T-helper 2 cell treated with Interferon-gamma antibody and Interleukin-4, amounts not matched to agents 5 μg/mL and 100 μg/mL, for 36 hours (primary cell): ENCODE measurements around the gene TPO.
A peak's percentile ranks its signal among the peaks of the same experiment; 100 is the strongest.
"Not testable (repeated sequence)": the region's sequence is repeated elsewhere in the genome, so short reads cannot be mapped to it uniquely, and the experiment has no call there.

Experiments used
- DNase-seq: peaks from one replicate; pipeline ENCODE4 v3.0.0; 2021; ENCODE audit warnings: low spot score
- H3K27ac Mint-ChIP-seq: one replicate; pipeline ENCODE4 v1.8.0; 2021; ENCODE audit warnings: mild to moderate bottlenecking, mixed read lengths
- H3K27me3 Mint-ChIP-seq: one replicate; pipeline ENCODE4 v1.8.0; 2021; ENCODE audit warnings: low read depth, mixed read lengths
- H3K36me3 Mint-ChIP-seq: one replicate; pipeline ENCODE4 v1.8.0; 2021; ENCODE audit warnings: low read depth, mixed read lengths
- H3K4me1 Mint-ChIP-seq: one replicate; pipeline ENCODE4 v1.8.0; 2021; ENCODE audit warnings: low read depth, mixed read lengths
- H3K4me3 Mint-ChIP-seq: one replicate; pipeline ENCODE4 v1.8.0; 2022; ENCODE audit warnings: mild to moderate bottlenecking, moderate library complexity, mixed read lengths
- H3K9me3 Mint-ChIP-seq: one replicate; pipeline ENCODE4 v1.8.0; 2021; ENCODE audit warnings: mixed read lengths

TPO gene

DNA sequence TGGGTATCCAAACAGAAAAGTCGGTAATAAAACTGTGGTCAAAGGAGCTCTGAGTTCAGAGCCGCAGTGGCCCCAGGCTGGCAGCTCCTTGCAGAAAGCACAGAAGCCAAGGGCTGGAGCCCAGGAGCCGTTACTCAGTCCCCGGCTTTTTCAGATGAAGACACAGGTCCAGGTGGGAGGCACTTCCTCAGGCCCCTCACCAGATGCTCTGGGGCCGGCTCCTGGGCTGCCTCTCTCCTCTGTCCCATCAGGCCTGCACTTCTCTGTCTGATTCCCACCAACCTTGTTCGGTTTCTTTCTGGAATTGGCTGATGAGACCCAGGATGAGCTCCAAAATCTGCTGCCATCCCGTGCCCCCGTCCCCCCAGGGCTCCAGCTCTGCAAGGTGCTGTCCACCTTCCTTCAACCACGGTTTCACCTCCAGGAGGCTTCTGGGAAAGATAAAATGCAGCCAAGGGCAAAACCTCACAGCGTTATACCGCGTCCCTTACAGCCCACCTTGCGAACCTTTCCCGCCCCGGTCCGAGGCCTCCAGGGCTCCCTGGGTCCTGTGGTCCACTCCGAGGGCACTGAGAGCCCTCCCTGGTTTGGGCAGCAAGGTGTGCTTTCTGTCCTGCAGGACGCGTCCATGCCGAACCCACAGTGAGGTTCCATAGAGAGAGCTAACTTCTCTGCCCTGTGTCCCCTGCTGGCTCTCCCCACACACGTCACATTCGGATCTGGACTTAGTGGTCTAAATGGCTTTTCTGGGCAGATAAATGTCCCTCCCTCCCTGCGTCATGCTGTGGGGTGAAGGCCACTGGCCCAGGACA lies 102.9 kb downstream of the TPO start:
- no peak for DNase-seq
- H3K9me3 Mint-ChIP-seq = no peaks in the 10 kb centered on the region
- peaks cover 23% of the 10 kb centered on the region for H3K4me1 Mint-ChIP-seq
- H3K27ac Mint-ChIP-seq = no peak overlapping the region
- no peaks in the 10 kb centered on the region for H3K36me3 Mint-ChIP-seq
- H3K4me3 Mint-ChIP-seq = no peak overlapping the region
- no peaks in the 10 kb centered on the region for H3K27me3 Mint-ChIP-seq

DNA sequence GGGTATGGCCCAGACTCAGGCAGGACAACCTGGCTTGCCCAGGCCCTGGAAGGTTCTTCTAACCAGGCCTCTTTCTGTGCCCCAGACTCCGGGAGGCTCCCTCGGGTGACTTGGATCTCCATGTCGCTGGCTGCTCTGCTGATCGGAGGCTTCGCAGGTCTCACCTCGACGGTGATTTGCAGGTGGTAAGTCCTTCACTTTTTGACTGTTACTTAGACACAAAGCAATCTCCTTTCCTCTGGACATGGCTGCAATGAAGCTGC lies 103.5 kb downstream of the TPO start:
- Mint-ChIP-seq H3K27ac (no peak overlapping the region), H3K9me3 (no peaks in the 10 kb centered on the region)
- DNase-seq = no peak

DNA sequence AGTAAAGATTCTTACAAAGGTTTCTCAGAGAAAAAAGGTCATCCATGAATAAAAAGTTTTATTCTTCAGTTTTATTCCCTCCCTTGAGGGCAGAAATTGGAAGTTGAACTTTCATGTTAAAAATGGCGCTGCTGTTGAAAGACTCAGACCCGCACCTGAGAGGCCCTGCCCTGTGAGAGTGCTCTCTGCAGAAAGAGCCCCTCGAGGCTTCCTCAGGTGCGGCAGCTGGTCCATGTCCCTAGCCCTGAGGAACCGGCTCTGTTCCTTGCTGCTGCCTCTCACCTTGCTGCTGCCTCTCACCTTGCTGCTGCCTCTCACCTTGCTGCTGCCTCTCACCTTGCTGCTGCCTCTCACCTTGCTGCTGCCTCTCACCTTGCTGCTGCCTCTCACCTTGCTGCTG lies 104.0 kb downstream of the TPO start:
- H3K27me3 Mint-ChIP-seq, H3K4me3 Mint-ChIP-seq, H3K27ac Mint-ChIP-seq, DNase-seq, H3K36me3 Mint-ChIP-seq, H3K9me3 Mint-ChIP-seq: not testable (repeated sequence)
- H3K4me1 Mint-ChIP-seq = peaks cover 19% of the 10 kb centered on the region

More for the DNA sequence above, 103.5 kb downstream of the TPO start:
- no peaks in the 10 kb centered on the region for H3K27me3 Mint-ChIP-seq
- H3K36me3 Mint-ChIP-seq = no peaks in the 10 kb centered on the region
- peaks cover 21% of the 10 kb centered on the region for H3K4me1 Mint-ChIP-seq
- no peak overlapping the region for H3K4me3 Mint-ChIP-seq

DNA sequence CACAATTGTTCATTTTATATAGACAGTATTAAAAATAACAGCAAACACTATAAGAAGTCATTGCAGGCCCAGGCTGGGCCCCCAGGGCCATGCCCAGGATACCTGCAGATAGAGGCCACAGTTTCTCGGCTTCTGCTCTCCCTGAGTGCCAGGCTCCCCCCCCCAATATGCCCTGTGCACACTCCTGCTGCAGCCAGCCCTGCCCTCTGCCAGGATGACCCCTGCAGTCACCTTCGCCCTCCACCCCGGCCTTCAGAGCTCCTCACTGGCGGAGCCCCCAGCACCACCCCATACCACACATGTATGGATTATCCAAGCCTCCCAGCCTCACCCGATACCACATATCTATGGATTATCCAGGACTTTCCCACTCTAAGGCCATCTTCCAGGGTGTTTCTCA lies 104.5 kb downstream of the TPO start:
- Mint-ChIP-seq H3K4me1 (peaks cover 19% of the 10 kb centered on the region), H3K27me3 (no peaks in the 10 kb centered on the region), H3K27ac (peak overlapping the region; percentile 82), H3K9me3 (no peaks in the 10 kb centered on the region), H3K4me3 (peak overlapping the region; percentile 41), H3K36me3 (no peaks in the 10 kb centered on the region)
- no peak for DNase-seq

DNA sequence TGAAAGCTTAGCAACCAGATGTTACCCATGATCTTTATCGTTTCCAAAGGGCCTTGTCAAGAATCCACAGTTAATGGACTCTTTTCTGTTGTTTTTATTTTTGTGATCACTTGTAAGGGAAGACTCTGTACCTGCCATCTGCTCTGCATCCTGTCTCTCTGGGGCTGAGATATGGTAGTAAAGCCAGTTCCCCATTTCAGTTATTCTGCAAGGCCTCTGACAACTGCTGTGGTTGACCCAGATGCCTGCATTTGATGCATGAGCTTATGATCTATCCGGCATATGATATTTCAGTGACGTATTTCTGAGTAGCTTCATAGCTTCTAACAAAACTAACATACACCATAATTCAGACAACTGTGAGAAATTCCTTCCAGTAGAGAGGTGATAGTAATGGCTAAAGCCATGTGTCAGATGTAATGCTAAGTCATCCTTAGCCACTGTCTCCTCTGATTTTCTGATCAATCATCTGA lies 105.1 kb downstream of the TPO start:
- Mint-ChIP-seq H3K9me3 (no peaks in the 10 kb centered on the region), H3K36me3 (no peaks in the 10 kb centered on the region), H3K27ac (peak overlapping the region; percentile 82), H3K4me3 (peak overlapping the region; percentile 41), H3K4me1 (peaks cover 17% of the 10 kb centered on the region), H3K27me3 (no peaks in the 10 kb centered on the region)
- DNase-seq = no peak

DNA sequence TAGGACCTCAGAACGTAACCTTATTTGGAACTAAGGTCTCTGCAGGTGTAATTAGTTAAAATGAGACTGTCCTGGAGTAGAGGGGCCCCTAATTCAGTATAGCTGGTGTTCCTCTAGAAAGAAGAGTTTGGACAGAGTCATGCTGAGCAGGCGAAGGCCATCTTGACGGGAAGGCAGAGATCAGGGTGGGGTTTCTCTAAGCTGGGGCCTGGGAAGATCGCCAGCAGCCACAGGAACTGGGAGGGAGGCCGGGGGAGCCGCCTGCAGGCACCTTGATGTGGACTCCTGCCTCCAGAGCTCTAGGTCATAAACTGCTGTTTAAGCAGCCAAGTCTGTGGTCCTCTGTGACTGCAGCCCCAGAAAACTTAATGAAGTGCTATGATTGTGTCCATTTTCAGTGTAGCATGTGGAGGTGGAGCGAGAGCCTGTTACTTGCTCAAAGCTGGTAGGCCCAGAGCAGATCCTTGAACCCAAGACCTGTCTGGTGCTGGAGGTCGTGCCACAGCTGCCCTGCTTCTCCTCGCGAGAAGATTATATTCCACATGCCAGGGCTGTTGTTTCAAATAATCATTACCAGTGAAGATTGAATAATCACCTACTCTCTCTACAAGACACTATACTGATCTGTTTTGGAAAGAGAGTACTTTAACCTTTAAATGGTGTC lies 105.7 kb downstream of the TPO start:
- H3K4me1 Mint-ChIP-seq = peaks cover 16% of the 10 kb centered on the region
- H3K36me3 Mint-ChIP-seq = no peaks in the 10 kb centered on the region
- no peak for DNase-seq
- no peaks in the 10 kb centered on the region for H3K27me3 Mint-ChIP-seq
- peak overlapping the region; percentile 41 for H3K4me3 Mint-ChIP-seq
- peak overlapping the region; percentile 82 for H3K27ac Mint-ChIP-seq
- no peaks in the 10 kb centered on the region for H3K9me3 Mint-ChIP-seq

DNA sequence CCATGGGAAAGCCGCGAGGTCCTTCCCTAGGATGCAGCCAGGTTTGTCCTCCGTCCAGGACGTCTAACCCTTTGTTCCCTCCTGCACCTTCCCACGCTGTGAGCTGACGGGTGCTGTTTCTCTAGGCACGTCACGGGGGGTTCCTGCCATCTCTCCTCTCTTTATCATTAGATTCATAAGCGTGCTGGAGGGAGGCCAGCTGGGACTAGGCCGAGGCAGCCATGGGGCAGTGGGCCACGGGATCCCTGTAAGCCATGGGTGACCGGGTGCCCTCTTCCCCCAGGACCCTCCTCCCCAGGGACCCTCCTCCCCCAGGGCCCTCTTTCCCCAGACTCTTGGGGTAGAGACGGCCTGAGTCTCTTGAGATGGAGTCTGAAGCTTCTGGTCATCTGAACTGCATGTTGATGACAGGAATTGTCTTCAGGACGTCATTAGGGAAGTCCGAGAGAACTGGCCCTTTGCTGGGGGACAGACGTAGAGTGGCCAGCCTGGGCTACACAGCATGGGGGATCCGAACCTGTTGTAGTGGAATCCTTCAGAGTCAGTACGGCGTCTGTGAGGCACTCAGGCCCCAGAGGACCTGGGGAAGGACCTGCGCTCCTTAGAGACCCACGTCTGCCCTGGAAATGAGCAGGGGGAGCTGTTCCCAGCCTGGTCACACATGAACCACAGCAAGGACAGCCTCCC lies 108.1 kb downstream of the TPO start:
- H3K9me3 Mint-ChIP-seq = no peaks in the 10 kb centered on the region
- DNase-seq = no peak
- no peak overlapping the region for H3K27ac Mint-ChIP-seq
- H3K27me3 Mint-ChIP-seq = no peaks in the 10 kb centered on the region
- no peaks in the 10 kb centered on the region for H3K36me3 Mint-ChIP-seq
- peaks cover 16% of the 10 kb centered on the region for H3K4me1 Mint-ChIP-seq
- H3K4me3 Mint-ChIP-seq = no peak overlapping the region

DNA sequence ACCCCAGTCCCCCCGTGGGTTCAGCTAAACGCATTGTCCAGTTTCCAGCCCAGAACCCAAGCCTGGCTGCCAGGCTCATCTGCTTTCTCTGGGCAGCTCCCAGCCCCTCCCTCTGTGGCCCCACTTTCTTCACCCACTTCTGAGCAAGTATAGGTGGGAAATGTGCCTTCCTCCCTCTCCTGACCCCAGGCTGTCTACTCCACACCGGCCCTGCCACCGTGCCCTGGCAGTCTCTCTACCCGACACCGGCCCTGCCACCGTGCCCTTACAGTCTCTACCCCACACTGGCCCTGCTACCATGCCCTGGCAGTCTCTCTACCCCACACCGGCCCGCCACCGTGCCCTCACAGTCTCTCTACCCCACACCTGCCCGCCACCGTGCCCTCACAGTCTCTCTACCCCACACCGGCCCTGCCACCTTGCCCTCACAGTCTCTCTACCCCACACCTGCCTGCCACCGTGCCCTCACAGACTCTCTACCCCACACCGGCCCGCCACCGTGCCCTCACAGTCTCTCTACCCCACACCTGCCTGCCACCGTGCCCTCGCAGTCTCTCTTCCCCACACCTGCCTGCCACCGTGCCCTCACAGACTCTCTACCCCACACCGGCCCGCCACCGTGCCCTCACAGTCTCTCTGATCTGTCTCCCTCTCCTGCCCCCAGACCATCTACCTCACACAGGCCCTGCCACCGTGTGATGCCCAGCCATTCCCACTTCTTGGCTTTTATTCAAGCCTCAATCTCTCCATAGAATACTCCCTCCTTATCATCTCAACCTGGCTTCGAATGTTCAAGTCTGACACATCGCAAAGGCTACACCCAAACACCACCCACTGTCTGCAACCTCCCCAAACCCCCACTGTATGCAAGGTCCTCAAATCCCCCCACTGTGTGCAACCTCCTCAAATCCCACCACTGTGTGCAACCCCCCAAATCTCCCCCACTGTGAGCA lies 108.9 kb downstream of the TPO start:
- Mint-ChIP-seq H3K27me3 (no peaks in the 10 kb centered on the region), H3K4me3 (no peak overlapping the region), H3K36me3 (no peaks in the 10 kb centered on the region), H3K27ac (no peak overlapping the region), H3K4me1 (peaks cover 16% of the 10 kb centered on the region), H3K9me3 (no peaks in the 10 kb centered on the region)
- DNase-seq = no peak

DNA sequence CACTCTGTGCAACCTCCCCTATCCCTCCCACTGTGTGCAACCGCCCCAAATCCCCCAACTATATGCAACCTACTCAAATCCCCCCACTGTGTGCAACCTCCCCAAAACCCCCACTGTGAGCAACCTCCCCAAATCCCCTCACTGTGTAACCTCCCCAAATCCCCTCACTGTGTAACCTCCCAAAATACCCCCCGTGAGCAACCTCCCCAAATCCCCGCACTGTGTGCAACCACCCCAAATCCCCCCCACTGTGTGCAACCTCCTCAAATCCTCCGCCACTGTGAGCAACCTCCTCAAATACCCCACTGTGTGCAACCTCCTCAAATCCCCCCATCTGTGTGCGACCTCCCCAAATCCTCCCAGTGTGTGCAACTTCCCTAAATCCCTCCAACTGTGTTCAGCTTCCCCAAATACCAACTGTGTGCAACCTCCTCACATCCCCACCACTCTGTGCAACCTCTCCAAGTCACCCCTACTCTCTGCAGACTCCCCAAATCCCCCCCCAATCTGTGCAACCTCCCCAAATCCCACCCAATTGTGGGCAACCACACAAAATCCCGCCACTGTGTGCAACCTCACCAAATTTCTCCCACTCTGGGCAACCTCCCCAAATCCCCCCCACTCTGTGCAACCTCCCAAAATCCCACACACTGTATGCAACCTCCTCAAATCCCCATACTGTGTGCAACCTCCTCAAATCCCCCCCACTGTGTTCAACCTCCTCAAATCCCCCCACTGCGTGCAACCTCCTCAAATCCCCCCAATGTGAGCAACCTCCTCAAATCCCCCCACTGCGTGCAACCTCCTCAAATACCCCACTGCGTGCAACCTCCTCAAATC lies 114.1 kb downstream of the TPO start:
- Mint-ChIP-seq H3K27me3 (no peaks in the 10 kb centered on the region), H3K36me3 (no peaks in the 10 kb centered on the region)

DNA sequence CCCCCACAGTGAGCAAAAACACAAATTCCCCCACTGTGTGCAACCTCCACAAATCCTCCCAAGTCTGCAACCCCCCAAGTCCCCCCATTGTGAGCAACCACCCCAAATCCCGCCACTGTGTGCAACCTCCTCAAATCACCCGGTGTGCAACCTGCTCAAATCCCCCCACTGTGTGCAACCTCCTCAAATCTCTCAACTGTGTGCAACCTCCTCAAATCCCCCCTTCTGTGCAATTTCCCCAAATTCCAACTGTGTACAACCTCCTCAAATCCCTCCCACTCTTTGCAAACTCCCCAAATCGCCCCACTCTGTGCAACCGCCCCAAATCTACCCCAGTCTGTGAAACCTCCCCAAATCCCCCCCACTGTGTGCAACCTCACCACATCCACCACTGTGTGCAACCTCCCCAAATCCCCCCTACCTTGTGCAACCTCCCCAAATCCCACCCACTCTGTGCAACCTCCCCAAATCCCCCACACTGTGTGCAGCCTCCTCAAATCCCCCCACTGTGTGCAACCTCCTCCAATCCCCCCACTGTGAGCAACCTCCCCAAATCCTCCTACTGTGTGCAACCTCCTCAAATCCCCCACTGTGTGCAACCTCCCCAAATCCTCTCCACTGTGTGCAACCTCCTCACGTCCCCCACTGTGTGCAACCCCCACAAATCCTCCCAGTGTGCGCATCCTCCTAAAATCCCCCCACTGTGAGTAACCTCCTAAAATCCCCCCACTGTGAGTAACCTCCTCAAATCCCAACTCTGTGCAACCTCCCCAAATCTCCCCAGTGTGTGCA lies 115.2 kb downstream of the TPO start:
- no peak for DNase-seq
- Mint-ChIP-seq H3K36me3 (no peaks in the 10 kb centered on the region), H3K27me3 (no peaks in the 10 kb centered on the region), H3K27ac (no peak overlapping the region), H3K4me1 (no peaks in the 10 kb centered on the region), H3K9me3 (no peaks in the 10 kb centered on the region), H3K4me3 (no peak overlapping the region)

More for the DNA sequence above, 114.1 kb downstream of the TPO start:
- H3K9me3 Mint-ChIP-seq = no peaks in the 10 kb centered on the region
- H3K27ac Mint-ChIP-seq = no peak overlapping the region
- no peak overlapping the region for H3K4me3 Mint-ChIP-seq
- DNase-seq = no peak
- no peaks in the 10 kb centered on the region for H3K4me1 Mint-ChIP-seq

DNA sequence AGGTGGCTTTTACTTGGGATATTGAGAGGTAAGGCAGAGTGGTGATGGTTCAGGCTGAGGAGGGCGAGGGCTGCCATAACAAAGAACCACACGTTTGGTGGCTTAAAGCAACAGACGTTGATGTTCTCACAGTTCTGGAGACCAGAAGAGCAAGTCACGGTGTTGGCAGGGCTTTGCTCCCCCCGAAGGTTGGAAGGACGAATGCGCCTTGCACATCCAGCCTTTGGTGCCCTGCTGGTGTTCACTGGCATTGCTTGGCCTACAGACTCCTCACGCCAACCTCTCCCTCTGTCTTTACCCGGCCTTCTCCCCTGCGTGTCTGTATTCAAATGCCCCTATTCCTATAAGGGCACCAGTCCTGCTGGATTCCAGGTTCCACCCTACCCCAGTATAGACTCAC lies 125.4 kb downstream of the TPO start:
- no peak for DNase-seq
- Mint-ChIP-seq H3K9me3 (no peaks in the 10 kb centered on the region), H3K36me3 (no peaks in the 10 kb centered on the region), H3K4me3 (no peak overlapping the region), H3K27me3 (no peaks in the 10 kb centered on the region), H3K4me1 (peaks cover 2% of the 10 kb centered on the region), H3K27ac (no peak overlapping the region)

DNA sequence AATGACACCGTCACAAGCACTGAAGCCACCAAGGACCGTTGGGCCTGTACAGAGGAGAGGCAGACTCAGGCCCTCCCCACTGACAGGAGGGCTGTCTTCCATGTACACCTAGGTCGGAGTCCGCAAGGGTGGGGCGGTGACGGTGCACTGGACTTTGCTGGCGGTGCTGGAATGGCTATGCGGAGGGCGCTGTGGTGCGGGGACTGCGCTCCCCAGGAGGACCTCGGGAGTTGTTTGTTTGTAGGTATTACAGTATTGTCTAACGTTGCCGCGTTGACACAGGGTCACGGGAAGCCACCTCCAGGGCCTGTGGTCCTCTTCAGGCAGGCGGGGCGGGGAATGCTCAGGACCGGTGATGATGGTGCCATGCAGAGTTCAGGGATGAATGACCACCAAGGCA lies 126.2 kb downstream of the TPO start:
- DNase-seq = no peak
- Mint-ChIP-seq H3K9me3 (no peaks in the 10 kb centered on the region), H3K27ac (no peak overlapping the region), H3K4me1 (peaks cover 2% of the 10 kb centered on the region), H3K27me3 (no peaks in the 10 kb centered on the region), H3K36me3 (no peaks in the 10 kb centered on the region), H3K4me3 (no peak overlapping the region)
